ENCODE measurements around the gene CNR2. TPM values are rescaled to one million over a fixed set of nuclear protein-coding genes. Genes with fewer than 3 reads are reported as not detected.

Gene CNR2
- total RNA-seq, 2 donors from 2014 or later, result 0.04 TPM; not detected in 1

DNA sequence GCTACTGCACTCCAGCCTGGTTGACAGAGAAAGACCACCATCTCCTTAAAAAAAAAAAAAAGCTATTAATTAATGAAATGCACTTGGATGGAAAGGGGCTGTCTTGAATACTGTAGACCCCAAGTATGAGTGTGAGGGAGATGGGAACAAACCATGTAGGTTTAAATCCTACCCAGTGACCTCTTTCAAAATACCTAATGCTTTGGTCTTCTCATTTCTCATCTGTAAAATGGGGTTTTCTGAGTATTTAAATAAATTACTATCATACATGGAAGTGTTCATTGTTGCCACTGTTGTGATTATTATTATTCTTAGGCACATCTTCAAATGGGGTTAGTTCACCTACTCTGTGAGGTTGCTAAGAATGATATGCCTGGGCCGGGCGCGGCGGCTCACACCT is 27.9 kb downstream of the CNR2 start:
- no peaks in the 10 kb centered on the region for H3K9me3 ChIP-seq
- no peak overlapping the region for H3K4me3 ChIP-seq
- no peak for DNase-seq (ENCODE audit: low spot score)
- no peaks in the 10 kb centered on the region for H3K36me3 ChIP-seq
- H3K27ac ChIP-seq, result no peak overlapping the region
- TF ChIP-seq, protein P1, sequence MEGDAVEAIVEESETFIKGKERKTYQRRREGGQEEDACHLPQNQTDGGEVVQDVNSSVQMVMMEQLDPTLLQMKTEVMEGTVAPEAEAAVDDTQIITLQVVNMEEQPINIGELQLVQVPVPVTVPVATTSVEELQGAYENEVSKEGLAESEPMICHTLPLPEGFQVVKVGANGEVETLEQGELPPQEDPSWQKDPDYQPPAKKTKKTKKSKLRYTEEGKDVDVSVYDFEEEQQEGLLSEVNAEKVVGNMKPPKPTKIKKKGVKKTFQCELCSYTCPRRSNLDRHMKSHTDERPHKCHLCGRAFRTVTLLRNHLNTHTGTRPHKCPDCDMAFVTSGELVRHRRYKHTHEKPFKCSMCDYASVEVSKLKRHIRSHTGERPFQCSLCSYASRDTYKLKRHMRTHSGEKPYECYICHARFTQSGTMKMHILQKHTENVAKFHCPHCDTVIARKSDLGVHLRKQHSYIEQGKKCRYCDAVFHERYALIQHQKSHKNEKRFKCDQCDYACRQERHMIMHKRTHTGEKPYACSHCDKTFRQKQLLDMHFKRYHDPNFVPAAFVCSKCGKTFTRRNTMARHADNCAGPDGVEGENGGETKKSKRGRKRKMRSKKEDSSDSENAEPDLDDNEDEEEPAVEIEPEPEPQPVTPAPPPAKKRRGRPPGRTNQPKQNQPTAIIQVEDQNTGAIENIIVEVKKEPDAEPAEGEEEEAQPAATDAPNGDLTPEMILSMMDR (IDR thresholded peaks at IDR 0.05), result no peak
- no peaks in the 10 kb centered on the region for H3K27me3 ChIP-seq
- no peaks in the 10 kb centered on the region for H3K4me1 ChIP-seq

DNA sequence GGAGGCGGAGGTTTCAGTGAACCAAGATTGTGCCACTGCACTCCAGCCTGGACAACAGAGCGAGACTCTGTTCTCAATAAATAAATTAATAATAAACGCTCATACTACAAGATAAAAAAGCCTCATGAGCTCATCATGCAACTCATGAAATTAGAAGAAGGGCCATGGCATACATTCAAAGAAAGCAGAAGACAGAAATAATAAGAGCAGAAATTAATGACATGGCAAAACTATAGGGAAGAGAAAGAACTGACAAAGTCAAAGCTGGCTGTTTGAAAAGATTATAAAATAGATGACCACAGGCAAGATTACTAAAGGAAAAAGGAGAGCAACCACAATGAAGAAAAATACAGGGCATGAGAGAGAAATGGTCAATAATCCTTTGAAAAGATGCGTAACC is 30.4 kb downstream of the CNR2 start:
- Histone ChIP-seq H3K27ac (no peak overlapping the region), H3K4me3 (no peak overlapping the region), H3K27me3 (no peaks in the 10 kb centered on the region), H3K9me3 (peaks cover 7 to 22% of the 10 kb centered on the region in 2 donors), H3K4me1 (no peaks in the 10 kb centered on the region), H3K36me3 (no peaks in the 10 kb centered on the region)
- DNase-seq (ENCODE audit: low spot score), result no peak
- TF ChIP-seq, protein P1 (IDR thresholded peaks at IDR 0.05), result no peak

DNA sequence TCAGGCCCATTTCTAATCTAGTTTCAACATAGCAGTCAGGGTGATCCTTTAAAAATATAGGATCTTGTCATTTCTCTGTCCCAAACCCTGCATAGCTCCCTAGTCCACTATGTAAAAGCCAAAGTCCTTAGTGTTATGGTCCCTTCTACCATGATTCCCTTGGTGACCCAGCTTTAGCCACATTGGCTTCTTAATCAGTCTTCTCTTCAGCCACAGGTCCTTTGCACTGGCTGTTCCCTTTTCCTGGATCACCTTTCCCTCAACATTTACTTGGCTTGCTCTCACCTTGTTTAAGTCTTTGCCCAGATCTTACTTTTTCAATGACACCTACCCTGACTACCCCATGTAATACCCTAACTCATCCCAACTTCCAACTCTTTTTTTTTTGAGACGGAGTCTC is 33.4 kb downstream of the CNR2 start:
- Histone ChIP-seq H3K27me3 (no peaks in the 10 kb centered on the region), H3K4me3 (no peak overlapping the region), H3K36me3 (no peaks in the 10 kb centered on the region), H3K4me1 (no peaks in the 10 kb centered on the region), H3K9me3 (peaks cover 8 to 24% of the 10 kb centered on the region in 2 donors), H3K27ac (no peak overlapping the region)
- TF ChIP-seq, protein P1 (IDR thresholded peaks at IDR 0.05), result no peak
- DNase-seq (ENCODE audit: low spot score), result no peak

DNA sequence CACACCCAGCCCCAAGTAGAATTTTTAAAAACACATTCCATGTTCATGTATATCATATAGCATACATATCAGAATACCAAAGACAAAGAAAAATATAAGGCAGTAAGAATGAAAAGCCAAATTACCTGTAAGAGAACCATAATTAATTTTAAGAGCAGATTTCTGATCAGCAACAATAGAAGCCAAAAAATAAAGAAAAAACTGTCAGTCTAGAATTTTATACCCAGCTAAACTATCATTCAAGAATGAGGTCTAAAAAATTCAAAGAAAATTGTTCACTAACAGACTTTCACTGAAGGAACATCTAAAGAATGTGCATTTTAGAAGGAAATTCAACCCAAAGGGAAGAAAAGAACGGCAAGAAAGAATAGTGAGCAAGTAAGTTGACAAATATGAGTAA is 34.5 kb downstream of the CNR2 start:
- Histone ChIP-seq H3K36me3 (no peaks in the 10 kb centered on the region), H3K4me1 (no peaks in the 10 kb centered on the region), H3K27me3 (no peaks in the 10 kb centered on the region), H3K9me3 (peaks cover 8 to 24% of the 10 kb centered on the region in 2 donors), H3K27ac (no peak overlapping the region), H3K4me3 (no peak overlapping the region)
- TF ChIP-seq, protein P1 (IDR thresholded peaks at IDR 0.05), result no peak
- no peak for DNase-seq (ENCODE audit: low spot score)

DNA sequence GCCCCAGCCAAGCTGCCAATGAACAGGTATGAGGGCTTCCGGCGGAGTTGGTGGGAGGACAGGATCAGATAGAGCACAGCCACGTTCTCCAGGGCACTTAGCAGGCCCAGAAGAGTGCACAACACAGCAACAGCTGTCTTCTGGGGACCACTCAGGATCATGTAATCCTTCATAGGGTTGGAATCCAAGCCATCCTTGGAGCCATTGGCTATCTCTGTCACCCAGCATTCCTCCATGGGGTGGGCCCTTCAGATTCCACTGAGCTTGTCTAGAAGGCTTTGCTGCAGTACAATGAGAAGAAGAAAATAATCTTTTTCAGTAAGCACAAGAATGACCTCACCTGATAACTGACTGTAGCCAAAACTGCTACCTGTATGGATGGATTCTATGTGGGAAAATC is 37.8 kb downstream of the CNR2 start:
- no peaks in the 10 kb centered on the region for H3K27me3 ChIP-seq
- DNase-seq (ENCODE audit: low spot score), result no peak
- H3K27ac ChIP-seq, result no peak overlapping the region
- H3K9me3 ChIP-seq, result peaks cover 8 to 24% of the 10 kb centered on the region in 2 donors
- no peaks in the 10 kb centered on the region for H3K36me3 ChIP-seq
- no peaks in the 10 kb centered on the region for H3K4me1 ChIP-seq
- H3K4me3 ChIP-seq, result no peak overlapping the region
- TF ChIP-seq, protein P1 (IDR thresholded peaks at IDR 0.05), result no peak

DNA sequence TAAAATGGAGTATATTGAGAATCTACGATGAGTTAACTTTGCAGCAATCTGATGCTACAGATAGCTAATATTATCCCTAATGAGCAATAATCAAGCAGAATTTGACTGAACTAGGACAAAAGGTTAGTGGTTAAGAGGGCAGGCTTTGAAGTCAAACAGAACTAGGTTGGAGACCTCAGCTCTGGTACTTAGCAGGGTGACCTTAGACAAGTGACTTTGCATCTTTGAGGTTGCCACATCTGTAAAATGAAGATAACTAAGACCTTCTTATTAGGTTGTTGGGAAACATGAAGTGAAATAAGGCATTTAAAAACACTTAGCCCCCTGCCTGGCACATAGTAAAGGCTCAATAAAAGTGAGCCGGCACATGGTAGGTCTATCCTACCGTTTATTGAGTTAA is 40.7 kb downstream of the CNR2 start:
- DNase-seq (ENCODE audit: low spot score), result no peak
- no peak overlapping the region for H3K4me3 ChIP-seq
- H3K27me3 ChIP-seq, result no peaks in the 10 kb centered on the region
- no peaks in the 10 kb centered on the region for H3K9me3 ChIP-seq
- no peaks in the 10 kb centered on the region for H3K36me3 ChIP-seq
- peaks cover 0 to 13% of the 10 kb centered on the region in 2 donors for H3K4me1 ChIP-seq
- no peak overlapping the region for H3K27ac ChIP-seq
- TF ChIP-seq, protein P1 (IDR thresholded peaks at IDR 0.05), result no peak
